GM20431 (cell line): ENCODE results near the gene IRF8.
"Not testable (repeated sequence)": the region's sequence is repeated elsewhere in the genome, so short reads cannot be mapped to it uniquely, and the experiment has no call there.

Experiments used
- in situ Hi-C: fragments of 300-500 bp; cut with MseI, MboI; formaldehyde crosslinking; loops from one replicate; pipeline ENCODE4 v1.15.0; 2020; ENCODE audit warnings: low sequenced_read_pairs; ENCODE audit not compliant: unreplicated experiment

The IRF8 gene

GRCh38 chr16:85891033-85891775 lies 7.8 kb upstream of the IRF8 start:
- in situ Hi-C loops: loop anchor here (10.0 kb wide), 1 partner anchor 66 kb away; no protein-coding TSS in a partner anchor

- in situ Hi-C loops: loop anchor here (10.0 kb wide), 1 partner anchor 67 kb away; no protein-coding TSS in a partner anchor
Observed at GRCh38 chr16:85891776-85892166, 7.2 kb upstream of the IRF8 start.

- in situ Hi-C loops: loop anchor here (10.0 kb wide), 1 partner anchor 68 kb away; no protein-coding TSS in a partner anchor
Observed at GRCh38 chr16:85892760-85893159, 6.2 kb upstream of the IRF8 start.

DNA sequence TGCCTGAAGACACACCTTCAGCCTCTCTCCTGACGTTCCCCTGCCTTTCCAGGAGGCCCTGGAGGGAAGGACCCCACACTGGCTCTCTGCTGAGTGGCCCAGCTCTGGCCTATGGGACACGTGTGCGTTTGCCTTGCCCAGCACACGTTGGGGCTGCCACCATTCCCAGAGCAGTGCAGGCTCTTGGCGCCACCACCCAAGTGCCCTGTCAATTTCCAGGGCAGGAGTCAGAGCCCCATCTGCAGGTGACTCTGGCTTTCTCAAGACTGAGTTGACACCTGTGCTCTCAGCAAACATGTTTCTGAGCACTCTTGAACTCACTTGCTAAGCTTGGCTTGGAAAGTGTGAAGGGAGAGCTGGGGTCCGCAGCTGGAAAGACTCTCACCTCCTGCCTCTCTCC lies 4.7 kb upstream of the IRF8 start:
- in situ Hi-C loops: loop anchor here (10.0 kb wide), 1 partner anchor 69 kb away; no protein-coding TSS in a partner anchor

DNA sequence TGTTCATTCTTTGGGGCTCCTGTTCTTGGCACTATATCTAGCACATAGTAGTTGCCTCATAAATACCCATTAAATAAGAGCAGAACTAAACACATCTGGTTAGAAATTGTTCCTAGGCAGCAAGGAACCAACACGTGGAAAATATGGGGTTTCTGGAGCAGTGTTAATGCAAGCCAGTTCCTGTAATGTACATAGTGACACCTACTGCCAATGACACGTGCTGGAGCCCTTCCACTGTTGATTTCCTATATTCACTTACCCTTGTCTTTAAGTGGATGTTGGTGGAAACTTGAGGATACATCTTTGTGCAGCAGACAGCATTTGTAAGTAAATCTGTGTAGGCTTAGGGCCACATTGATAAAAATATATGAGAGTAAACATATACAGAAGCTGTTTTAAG lies 1.6 kb upstream of the IRF8 start:
- in situ Hi-C loops: loop anchor here (10.0 kb wide), 1 partner anchor 73 kb away; no protein-coding TSS in a partner anchor

GRCh38 chr16:85899444-85899843 lies 482 bp downstream of the IRF8 start:
- in situ Hi-C loops: loop anchor here (10.0 kb wide), 1 partner anchor 75 kb away; no protein-coding TSS in a partner anchor

- in situ Hi-C loops: no loop called here
Observed at GRCh38 chr16:85900027-85900792, 1.2 kb downstream of the IRF8 start.

DNA sequence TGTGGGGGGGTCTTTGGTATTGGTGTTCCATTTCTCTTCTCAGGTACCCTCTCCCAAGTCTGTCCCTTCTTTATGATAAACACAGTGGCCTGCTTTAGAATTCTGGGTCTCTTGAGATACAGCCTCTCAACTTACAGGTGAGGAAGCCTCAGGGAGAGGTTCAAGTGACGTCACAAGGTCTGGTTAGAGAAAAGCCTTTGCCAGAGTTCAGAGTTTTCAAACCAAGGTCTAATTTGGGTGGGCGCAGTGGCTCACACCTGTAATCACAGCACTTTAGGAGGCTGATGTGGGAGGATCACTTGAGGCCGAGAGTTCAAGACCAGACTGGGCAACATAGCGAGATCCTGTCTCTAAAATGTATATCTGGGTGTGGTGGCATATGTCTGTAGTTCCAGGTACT lies 2.1 kb downstream of the IRF8 start:
- in situ Hi-C loops: no loop called here

- in situ Hi-C loops: no loop called here
Observed at GRCh38 chr16:85901773-85902365, 2.9 kb downstream of the IRF8 start.

GRCh38 chr16:85902366-85903155 lies 3.6 kb downstream of the IRF8 start:
- in situ Hi-C loops: no loop called here

DNA sequence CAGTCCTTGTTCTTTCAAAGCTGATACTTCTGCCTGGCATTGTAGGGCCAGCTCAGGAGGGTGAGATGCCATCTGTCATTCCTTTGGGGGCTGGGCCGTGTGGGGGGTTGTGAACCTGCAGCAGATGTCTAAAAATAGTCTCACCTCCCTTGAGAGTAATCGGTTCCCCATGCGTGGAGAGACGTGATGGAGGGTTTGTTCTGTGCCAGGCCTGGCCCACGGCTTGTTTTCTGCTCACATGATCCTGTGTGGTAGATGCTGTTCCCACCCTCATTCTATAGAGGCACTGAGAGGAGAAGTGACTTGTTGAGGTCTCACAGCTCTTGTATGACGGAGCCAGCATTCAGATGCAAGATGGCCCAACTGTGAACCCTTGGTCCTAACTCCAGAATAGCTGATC lies 4.6 kb downstream of the IRF8 start:
- in situ Hi-C loops: no loop called here

DNA sequence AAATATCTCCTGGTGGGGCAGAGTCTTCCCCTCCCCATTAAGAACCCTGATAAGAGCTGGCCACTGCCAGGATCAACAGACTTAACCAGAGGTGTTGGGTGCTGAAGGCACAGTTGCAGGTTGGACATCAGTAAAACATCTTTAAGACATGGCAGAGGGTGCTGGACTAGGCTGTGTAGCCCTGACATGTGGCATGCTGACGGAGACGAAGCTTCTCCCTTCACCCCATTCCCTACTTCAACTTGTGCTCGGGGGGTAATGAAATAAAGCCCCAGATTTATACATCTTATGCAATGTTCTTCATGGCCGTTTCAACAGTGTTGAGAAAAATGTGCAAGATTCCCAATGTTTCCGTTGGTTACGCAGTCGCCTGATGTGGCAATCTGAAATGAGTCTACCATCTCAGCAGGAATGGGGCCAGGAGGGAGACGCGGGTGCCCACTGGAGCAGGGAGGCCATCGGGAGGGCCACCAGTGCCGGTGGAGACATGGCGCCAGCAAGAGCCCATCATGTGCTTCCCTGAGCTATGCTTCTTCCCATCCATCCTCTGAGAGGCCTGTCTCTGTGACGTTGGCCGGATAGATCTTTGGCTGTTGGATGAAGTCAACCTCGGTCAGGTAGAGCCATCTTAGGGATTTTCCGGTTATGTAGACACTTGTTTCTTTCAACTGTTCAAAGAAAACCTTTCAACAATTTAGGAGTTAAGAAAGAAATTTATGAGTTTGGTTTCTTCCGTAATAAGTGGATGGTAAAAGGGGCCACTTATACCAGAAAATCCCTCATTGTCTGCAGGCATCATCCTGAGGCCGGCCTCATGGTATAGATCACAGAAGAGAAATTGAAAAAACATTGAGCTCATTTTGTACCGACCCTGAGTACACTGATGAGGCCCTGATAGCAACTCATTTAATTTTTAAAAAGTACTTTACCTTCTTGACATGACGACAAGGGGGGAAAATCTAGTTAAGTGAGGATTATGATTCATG lies 6.4 kb downstream of the IRF8 start:
- in situ Hi-C loops: no loop called here

DNA sequence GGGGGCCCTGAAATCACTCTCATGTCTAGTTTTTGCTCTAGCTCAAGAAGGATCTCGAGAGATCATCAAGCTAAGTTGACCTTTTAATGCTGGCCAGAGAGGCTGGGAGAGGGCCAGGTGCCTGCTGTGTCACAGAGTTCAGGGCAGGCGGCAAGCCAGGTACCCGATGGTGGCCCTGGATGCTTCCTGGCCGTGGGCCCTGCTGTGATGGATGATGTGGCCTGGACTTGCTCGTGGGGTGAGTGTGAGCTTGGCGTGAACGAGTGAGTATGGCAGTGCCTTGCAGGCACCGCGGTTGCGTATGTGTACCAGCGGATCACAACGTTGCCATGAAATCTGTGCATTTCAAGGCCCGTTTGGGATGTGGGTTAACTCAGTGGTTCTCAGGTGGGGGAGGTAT lies 7.4 kb downstream of the IRF8 start:
- in situ Hi-C loops: no loop called here

DNA sequence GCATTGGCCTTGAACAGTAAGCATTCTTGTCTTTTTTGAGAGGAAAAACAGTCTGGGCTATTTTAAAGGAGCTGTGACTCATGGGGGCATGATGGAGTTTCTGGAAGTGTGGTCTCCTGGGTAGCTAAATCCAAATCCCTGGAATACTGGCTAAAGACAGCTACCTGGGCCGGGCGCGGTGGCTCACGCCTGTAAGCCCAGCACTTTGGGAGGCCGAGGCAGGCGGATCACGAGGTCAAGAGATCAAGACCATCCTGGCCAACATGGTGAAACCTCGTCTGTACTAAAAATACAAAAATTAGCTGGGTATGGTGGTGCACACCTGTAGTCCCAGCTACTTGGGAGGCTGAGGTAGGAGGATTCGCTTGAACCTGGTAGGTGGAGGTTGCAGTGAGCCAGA lies 8.3 kb downstream of the IRF8 start:
- in situ Hi-C loops: not testable (repeated sequence)

DNA sequence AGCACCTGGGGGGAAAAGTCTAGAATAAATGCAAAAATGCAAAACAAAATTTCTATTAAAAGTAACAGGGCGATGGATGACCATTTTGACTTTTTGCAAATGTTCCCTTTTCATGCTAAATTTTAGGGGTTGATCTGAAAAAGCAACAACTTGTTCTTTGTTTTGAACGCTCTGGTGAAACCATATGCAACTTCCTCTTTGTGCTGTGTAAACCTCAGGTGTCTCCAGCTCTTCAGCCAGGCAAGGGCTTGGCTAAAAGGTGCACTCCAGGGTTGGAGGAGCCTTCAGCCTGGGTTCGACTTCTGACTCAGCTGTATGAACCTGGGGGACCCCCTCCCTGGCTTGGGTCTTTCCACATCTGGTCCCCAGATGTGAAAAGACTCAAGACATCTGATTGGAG lies 9.5 kb downstream of the IRF8 start:
- in situ Hi-C loops: no loop called here

DNA sequence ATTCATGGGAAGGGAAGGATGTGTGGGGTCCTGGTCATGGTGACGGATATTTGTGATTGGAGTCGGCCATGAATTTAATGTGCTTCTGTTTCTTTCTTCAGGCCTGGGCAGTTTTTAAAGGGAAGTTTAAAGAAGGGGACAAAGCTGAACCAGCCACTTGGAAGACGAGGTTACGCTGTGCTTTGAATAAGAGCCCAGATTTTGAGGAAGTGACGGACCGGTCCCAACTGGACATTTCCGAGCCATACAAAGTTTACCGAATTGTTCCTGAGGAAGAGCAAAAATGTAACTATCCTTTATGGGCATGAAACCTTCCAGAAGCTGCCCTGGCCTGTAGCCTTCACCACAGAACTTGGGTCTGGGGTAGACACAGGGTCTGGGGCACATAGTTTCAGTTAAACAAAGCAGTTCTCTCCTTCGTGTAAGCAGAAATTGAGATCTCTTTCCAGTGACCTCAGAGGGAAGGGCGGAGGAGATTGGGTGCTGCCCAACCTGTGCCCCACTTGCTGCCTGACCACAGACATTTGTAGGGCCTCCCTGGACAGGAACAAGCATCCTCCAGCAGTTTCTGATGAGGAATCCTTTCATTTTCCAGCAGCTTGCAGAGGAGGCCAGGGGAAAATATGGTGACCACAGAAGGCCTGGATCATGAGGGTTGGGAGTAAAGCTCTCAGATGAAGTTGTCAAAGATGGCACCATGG lies 10.1 kb downstream of the IRF8 start:
- in situ Hi-C loops: no loop called here

- in situ Hi-C loops: no loop called here
Observed at GRCh38 chr16:85909932-85910853, 11.2 kb downstream of the IRF8 start.
